Effector memory CD8-positive, alpha-beta T cell (primary cell): ENCODE results near the gene OR2D2.
A peak's percentile ranks its signal among the peaks of the same experiment; 100 is the strongest.

ENCODE experiments used
- ATAC-seq: fragments of 150-1000 bp; cut with Tn5 transposase; replicated peaks from 2 replicates; pipeline ENCODE4 v1.10.0; 2021; ENCODE audit warnings: mild to moderate bottlenecking, moderate library complexity
- DNase-seq, 3 experiments: peaks; one replicate each; pipeline ENCODE4 v3.0.0; 2021
- H3K27ac Mint-ChIP-seq, 2 donors: one replicate each; pipeline ENCODE4 v1.8.0; 2022; ENCODE audit warnings: mild to moderate bottlenecking in 2 of 2, mixed read lengths in 2 of 2, moderate library complexity in 2 of 2
- H3K27me3 Mint-ChIP-seq, 2 donors: one replicate each; pipeline ENCODE4 v1.8.0; 2022; ENCODE audit warnings: mixed read lengths in 2 of 2
- H3K36me3 Mint-ChIP-seq: one replicate; pipeline ENCODE4 v1.8.0; 2022; ENCODE audit warnings: mild to moderate bottlenecking, moderate library complexity, mixed read lengths; ENCODE audit not compliant: insufficient read depth
- H3K4me1 Mint-ChIP-seq, 2 donors: one replicate each; pipeline ENCODE4 v1.8.0; 2022; ENCODE audit warnings: low read depth in 2 of 2, mixed read lengths in 2 of 2
- H3K4me3 Mint-ChIP-seq, 2 donors: one replicate each; pipeline ENCODE4 v1.8.0; 2022; ENCODE audit warnings: mild to moderate bottlenecking in 2 of 2, mixed read lengths in 2 of 2, moderate library complexity in 2 of 2
- H3K9me3 Mint-ChIP-seq, 2 donors: one replicate each; pipeline ENCODE4 v1.8.0; 2022; ENCODE audit warnings: mixed read lengths in 2 of 2
- total RNA-seq, 9 experiments: gene quantifications; one replicate each; lab custom pipeline; 2026; lab: John Stamatoyannopoulos, UW

OR2D2 gene, protein sequence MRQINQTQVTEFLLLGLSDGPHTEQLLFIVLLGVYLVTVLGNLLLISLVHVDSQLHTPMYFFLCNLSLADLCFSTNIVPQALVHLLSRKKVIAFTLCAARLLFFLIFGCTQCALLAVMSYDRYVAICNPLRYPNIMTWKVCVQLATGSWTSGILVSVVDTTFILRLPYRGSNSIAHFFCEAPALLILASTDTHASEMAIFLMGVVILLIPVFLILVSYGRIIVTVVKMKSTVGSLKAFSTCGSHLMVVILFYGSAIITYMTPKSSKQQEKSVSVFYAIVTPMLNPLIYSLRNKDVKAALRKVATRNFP
- total RNA-seq, result 0 reads per million in 9 experiments

DNA sequence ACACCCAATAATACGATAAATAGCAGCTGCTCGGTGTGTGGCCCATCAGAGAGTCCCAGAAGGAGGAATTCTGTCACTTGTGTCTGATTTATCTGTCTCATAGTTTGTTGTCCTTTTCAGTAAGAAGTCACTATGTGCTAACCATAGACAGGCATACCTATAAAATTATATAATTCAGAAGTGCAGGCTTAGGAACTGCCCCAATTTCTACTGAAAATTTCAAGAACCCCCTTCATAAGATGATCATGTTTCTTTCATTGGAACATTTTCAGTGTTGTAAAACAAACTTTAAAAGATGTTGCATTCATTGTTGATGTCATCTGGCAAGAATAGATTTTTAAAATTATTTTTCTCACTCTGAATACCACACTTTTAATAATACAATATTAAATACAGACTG, at the start of gene OR2D2:
OR2D2 (minus strand) TSS at position 101 of the 400 bp plus-strand sequence; CDS start at position 101, 0 bp downstream.
- no peak within 1 kb of the TSS for H3K4me3 Mint-ChIP-seq
- H3K27me3 Mint-ChIP-seq, result peaks cover 5 to 29% of the 10 kb centered on the region in 2 donors
- H3K4me1 Mint-ChIP-seq, result no peaks in the 10 kb centered on the region
- no peaks in the 10 kb centered on the region for H3K9me3 Mint-ChIP-seq
- H3K27ac Mint-ChIP-seq, result no peak within 1 kb of the TSS
- no peak for DNase-seq
- no peak for ATAC-seq
- no peaks in the 10 kb centered on the region for H3K36me3 Mint-ChIP-seq

DNA sequence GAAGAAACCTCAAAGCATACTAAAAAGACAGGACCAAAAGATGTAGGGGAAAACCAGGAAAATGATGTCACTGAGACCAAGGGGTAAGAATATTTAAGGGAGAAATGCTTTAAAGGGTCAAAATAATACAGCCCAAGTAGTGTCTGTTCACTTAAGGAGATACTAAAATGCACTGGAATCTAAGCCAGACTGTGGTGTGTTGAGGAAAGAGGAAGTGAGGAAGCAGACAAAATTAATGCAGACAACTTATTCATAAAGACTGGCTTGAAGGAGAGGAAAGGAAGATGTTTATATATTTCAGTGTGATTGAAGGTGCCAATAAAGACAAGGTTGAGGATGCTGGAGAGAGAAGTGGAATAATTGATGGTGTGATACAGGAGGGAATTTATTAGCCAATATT, 49.7 kb upstream of the OR2D2 start:
- H3K4me3 Mint-ChIP-seq, result no peak overlapping the region
- no peak overlapping the region for H3K27ac Mint-ChIP-seq
- H3K36me3 Mint-ChIP-seq, result no peaks in the 10 kb centered on the region
- no peaks in the 10 kb centered on the region for H3K27me3 Mint-ChIP-seq
- H3K4me1 Mint-ChIP-seq, result no peaks in the 10 kb centered on the region
- no peaks in the 10 kb centered on the region for H3K9me3 Mint-ChIP-seq
- no peak for DNase-seq
- no peak for ATAC-seq

DNA sequence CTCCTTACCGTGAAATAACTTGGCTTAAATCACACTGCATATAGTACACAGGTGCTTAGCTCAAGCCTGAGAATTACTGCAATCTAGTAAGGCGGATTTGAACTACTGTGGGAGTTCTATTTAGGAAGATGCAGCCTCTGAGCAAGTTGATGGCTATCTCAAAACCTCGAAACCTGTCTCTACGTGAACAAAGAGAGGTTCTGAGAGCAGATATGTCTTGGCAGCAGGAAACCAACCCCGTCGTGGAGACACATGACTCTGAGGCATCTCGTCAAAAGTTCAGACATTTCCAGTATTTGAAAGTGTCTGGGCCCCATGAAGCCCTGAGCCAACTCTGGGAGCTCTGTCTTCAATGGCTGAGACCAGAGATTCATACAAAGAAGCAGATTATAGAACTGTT, 39.8 kb upstream of the OR2D2 start:
- DNase-seq (no peak), ATAC-seq (no peak)
- Mint-ChIP-seq H3K4me1 (peaks cover 2 to 6% of the 10 kb centered on the region in 2 donors), H3K9me3 (no peaks in the 10 kb centered on the region), H3K27me3 (peaks cover 14 to 45% of the 10 kb centered on the region in 2 donors), H3K36me3 (no peaks in the 10 kb centered on the region), H3K27ac (no peak overlapping the region), H3K4me3 (no peak overlapping the region)

DNA sequence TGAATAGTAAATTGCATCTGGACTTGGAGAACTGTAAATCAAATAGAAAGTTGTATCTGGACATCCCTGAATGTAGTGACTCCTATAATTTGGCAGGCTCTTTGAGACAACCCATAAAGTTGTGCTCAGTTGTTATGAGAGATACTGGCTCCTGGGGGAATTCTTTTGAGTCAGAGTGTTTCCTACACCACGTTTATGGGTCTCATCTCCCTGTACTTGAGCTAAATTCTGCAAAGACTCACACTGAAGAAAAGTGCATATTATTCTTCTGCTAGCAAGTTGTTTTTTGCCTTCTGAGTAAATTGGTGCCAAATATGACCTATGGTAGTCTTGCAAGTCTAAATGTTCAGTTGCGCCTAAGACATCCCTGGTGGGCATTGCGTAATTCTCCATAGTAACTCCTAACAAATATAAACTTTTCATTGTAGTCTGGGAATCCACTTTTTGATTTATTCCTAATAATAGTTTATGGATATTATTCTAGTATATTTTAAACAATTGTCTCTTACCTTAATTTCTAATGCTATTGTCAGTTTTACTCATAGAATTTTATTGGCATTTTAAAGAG, 38.9 kb upstream of the OR2D2 start:
- H3K4me3 Mint-ChIP-seq, result no peak overlapping the region
- DNase-seq (no peak), ATAC-seq (no peak)
- H3K27me3 Mint-ChIP-seq, result peaks cover 15 to 54% of the 10 kb centered on the region in 2 donors
- H3K36me3 Mint-ChIP-seq, result no peaks in the 10 kb centered on the region
- H3K9me3 Mint-ChIP-seq, result no peaks in the 10 kb centered on the region
- H3K27ac Mint-ChIP-seq, result no peak overlapping the region
- peaks cover 7% of the 10 kb centered on the region in 2 donors for H3K4me1 Mint-ChIP-seq

DNA sequence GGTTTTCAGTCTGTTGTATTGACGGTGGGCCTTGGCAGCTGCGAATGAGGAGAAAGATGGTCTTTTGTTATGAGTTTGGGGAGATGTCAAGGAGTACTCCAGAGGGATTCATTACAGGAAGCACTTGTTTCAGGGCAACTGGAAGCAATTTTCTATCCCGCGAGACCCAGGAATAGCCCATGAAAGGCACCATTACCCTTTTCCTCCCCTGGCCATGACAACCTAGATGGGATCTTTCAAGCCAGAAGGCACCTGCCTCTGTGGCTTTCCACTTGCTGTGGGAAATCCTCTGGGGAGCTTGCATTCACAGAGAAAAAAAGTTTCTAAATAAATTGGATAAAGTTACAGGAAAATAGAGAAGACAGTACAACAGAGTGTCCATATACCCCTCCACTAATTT, 36.6 kb upstream of the OR2D2 start:
- no peak overlapping the region for H3K4me3 Mint-ChIP-seq
- DNase-seq (no peak), ATAC-seq (no peak)
- H3K9me3 Mint-ChIP-seq, result no peaks in the 10 kb centered on the region
- no peaks in the 10 kb centered on the region for H3K36me3 Mint-ChIP-seq
- peaks cover 23 to 65% of the 10 kb centered on the region in 2 donors for H3K27me3 Mint-ChIP-seq
- peaks cover 9 to 11% of the 10 kb centered on the region in 2 donors for H3K4me1 Mint-ChIP-seq
- H3K27ac Mint-ChIP-seq, result no peak overlapping the region

DNA sequence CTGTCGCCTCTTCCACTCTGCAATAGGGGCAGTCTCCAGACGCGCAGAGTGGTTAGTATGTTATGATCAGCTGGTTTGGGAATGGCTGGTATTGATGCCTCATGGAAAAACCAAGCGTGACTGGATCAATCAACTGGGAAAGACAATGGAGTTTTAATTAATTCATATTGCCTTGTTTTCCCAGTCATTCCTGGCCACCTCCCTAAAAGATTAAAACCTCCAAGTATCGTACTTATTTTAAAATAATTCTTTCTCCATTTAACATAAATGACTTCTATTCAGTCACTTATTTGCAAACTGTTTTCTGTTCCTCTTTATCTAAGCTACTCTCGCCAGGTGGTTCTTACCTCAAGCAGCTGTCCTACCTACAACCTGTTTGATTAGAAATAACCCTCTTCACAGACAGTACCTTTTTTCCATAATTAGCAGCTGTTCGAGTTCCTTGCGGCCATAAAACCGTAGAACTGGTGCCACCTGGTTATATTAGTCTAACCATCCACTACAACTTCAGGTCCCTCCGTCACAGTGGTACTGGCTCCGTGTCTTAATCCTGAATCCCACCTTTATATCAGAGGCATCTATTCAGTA, 34.8 kb upstream of the OR2D2 start:
- Mint-ChIP-seq H3K27me3 (peaks cover 20 to 62% of the 10 kb centered on the region in 2 donors), H3K9me3 (no peaks in the 10 kb centered on the region), H3K36me3 (no peaks in the 10 kb centered on the region), H3K4me1 (peaks cover 9 to 11% of the 10 kb centered on the region in 2 donors), H3K27ac (peak overlapping the region in 1 of 2 donors; percentile 14), H3K4me3 (peak overlapping the region; percentile 71 to 84)
- ATAC-seq (no peak), DNase-seq (no peak)

DNA sequence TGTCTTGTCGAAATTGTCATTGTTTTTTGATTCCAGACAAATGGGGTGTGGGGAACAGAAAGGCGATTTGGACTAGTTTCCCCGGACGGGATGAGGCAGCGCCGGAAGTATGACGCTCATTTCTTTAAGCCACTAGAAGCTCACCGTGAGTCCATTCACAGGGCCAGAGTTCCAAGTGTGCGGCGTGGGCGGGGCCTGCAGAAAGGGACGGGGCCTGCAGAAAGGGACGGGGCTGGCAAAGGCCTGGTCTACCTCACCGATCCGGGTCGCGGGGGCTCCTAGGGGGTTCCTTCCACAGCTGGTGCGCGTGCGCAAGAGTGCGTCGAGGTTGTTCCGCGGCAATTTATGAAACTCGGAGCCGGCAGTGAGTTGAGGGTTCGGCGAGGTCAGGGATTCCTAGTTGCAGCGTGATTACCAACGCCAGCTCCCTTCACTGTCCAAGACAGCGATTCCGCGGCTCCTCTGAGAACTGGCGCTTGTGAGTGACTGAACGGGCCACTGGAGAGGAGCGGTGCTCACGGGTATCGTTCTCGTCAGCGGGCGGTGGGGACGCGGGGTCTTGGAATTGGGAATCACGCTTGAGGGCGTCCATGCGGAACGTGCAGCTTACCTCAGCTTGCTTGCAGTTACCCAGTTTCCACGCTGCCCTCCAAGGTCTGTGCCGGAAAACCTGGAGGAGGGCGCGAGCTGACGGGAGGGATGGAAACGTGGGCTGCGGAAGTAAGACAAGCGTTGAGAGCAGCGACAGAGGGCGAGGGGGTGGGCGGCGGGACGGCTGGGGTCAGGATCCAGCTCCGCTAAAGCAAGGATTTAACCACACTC, 34.1 kb upstream of the OR2D2 start, which contains the start of gene ZNF215:
ZNF215 (plus strand) TSS at position 219 of the 822 bp plus-strand sequence. CDS start 5,847 bp downstream, outside the sequence.
- H3K9me3 Mint-ChIP-seq, result no peaks in the 10 kb centered on the region
- H3K27ac Mint-ChIP-seq, result peak within 1 kb of the TSS in 1 of 2 donors; percentile 15
- DNase-seq (peak in 1 of 3 experiments; percentile 17), ATAC-seq (no peak)
- peaks cover 25 to 65% of the 10 kb centered on the region in 2 donors for H3K27me3 Mint-ChIP-seq
- H3K4me1 Mint-ChIP-seq, result peaks cover 9 to 11% of the 10 kb centered on the region in 2 donors
- peak within 1 kb of the TSS; percentile 71 to 84 for H3K4me3 Mint-ChIP-seq
- H3K36me3 Mint-ChIP-seq, result no peaks in the 10 kb centered on the region

DNA sequence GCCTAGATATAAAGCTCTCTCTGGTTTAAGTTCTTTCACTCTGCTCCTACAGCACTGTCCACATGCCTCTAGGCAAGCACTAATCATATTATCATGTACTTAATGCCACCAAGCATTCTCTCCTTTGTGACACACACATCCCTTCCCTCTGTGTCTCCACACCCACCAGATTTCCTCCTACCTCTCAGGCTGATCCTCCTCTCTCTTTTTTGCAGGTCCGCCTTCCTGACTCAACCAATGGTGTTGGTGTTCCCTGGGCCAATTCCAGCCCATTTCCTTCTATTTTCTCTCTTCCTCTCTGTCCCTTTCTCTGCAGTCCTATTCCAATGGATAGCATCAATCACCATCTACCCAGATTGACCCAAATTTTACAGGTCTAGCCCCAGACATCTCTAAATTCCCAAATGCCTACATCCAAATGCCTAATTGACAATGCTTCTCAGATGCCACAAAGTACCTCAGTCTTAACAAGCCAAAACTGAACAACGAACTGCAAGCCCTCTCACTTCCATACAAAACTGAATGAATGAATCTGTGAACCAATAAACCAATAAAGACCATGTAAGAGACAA, 33.4 kb upstream of the OR2D2 start:
- Mint-ChIP-seq H3K27me3 (peaks cover 32 to 72% of the 10 kb centered on the region in 2 donors), H3K27ac (peak overlapping the region in 1 of 2 donors; percentile 15), H3K36me3 (no peaks in the 10 kb centered on the region), H3K4me1 (peaks cover 9 to 11% of the 10 kb centered on the region in 2 donors), H3K4me3 (peak overlapping the region; percentile 71 to 84), H3K9me3 (no peaks in the 10 kb centered on the region)
- DNase-seq (no peak), ATAC-seq (no peak)

DNA sequence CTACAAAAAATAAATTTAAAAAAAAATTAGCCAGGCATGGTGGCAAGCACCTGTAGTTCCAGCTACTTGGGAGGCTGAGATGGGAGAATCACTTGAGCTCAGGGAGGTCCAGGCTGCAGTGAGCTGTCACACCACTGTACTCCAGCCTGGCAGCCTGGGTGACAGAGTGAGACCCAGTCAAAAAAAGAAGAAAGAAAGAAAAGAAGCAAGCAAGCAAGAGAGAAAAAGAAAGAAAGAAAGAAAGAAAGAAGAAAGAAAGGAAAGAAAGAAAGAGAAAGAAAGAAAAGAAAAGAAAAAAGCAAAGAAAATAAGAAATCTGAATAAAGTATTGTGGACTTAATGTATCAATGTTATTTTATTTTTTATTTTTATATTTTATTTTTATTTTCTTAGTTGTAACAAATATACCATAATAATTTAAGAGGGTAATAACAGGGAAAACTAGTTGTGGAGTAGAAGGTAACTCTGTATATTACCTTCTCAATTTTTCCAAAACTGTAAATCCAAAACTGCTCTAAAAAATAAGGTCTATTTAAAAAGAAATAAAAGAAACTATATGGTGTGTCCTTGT, 32.8 kb upstream of the OR2D2 start:
- H3K27ac Mint-ChIP-seq, result no peak overlapping the region
- no peak for ATAC-seq
- no peaks in the 10 kb centered on the region for H3K36me3 Mint-ChIP-seq
- H3K9me3 Mint-ChIP-seq, result no peaks in the 10 kb centered on the region
- H3K4me3 Mint-ChIP-seq, result no peak overlapping the region
- H3K27me3 Mint-ChIP-seq, result peaks cover 32 to 73% of the 10 kb centered on the region in 2 donors
- DNase-seq, result no peak
- peaks cover 9 to 11% of the 10 kb centered on the region in 2 donors for H3K4me1 Mint-ChIP-seq

DNA sequence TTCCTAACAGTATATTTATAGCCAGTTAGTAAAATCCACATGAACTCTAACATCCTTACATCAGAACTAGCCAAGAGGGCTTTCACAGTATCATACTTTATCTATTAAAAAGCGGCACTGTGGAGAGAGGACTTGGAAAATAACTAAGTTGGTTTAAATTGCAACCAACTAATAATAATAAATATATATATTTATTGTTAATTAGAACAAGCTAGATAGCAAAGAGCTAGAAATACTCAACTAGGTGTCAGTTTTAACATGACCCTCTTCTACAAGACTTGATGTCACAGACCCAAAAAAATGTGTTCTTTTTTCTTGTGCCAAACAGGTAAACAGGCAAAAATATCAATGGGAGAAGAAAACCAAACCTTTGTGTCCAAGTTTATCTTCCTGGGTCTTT, 28.4 kb upstream of the OR2D2 start, which contains the start of gene OR2D3:
OR2D3 (plus strand) TSS at position 301 of the 400 bp plus-strand sequence; CDS start at position 301, 0 bp downstream.
- H3K27ac Mint-ChIP-seq, result no peak within 1 kb of the TSS
- H3K4me3 Mint-ChIP-seq, result no peak within 1 kb of the TSS
- ATAC-seq (no peak), DNase-seq (no peak)
- H3K4me1 Mint-ChIP-seq, result peaks cover 0 to 1% of the 10 kb centered on the region in 2 donors
- no peaks in the 10 kb centered on the region for H3K9me3 Mint-ChIP-seq
- H3K27me3 Mint-ChIP-seq, result peaks cover 29 to 47% of the 10 kb centered on the region in 2 donors
- H3K36me3 Mint-ChIP-seq, result no peaks in the 10 kb centered on the region

DNA sequence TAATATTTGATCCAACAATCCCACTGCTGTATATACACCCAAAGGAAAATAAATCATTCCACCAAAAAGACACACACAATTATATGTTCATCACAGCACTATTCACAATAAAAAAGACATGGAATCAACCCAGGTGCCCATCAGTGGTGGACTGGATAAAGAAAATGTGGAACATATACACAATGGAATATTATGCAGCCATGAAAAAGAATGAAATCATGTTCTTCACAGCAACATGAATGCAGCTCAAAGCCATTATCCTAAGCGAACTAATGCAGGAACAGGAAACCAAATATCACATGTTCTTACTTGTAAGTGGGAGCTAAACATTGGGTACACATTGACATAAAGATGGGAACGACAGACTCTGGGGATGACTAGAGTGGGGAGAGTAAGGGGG, 27.4 kb upstream of the OR2D2 start:
- no peaks in the 10 kb centered on the region for H3K9me3 Mint-ChIP-seq
- H3K36me3 Mint-ChIP-seq, result no peaks in the 10 kb centered on the region
- ATAC-seq (no peak), DNase-seq (no peak)
- no peaks in the 10 kb centered on the region for H3K4me1 Mint-ChIP-seq
- no peak overlapping the region for H3K27ac Mint-ChIP-seq
- H3K27me3 Mint-ChIP-seq, result peaks cover 26 to 39% of the 10 kb centered on the region in 2 donors
- no peak overlapping the region for H3K4me3 Mint-ChIP-seq

DNA sequence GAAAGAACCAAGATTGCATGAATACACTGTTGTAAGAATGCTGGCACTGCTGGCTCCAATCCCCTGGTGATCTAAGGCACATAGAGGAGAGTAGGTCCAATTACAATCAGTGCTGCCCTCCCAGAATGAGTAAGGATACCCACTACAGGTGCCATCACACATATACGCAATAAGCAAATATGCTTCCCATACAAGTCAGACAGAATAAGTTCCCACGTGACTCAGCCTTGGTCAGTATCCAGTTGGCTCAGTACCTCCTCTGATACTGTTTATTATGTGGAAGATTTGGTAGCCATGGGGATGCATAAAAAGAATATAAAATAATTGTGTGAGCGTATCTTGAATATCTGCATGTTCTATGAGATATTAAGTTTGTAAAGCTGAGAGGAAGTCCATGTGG, 19.6 kb upstream of the OR2D2 start:
- Mint-ChIP-seq H3K27ac (no peak overlapping the region), H3K27me3 (no peaks in the 10 kb centered on the region), H3K4me1 (no peaks in the 10 kb centered on the region), H3K36me3 (no peaks in the 10 kb centered on the region), H3K9me3 (no peaks in the 10 kb centered on the region), H3K4me3 (no peak overlapping the region)
- ATAC-seq (no peak), DNase-seq (no peak)
